ENCODE data around the gene KLHL36.
"Not testable (repeated sequence)": the region's sequence is repeated elsewhere in the genome, so short reads cannot be mapped to it uniquely, and the experiment has no call there.

KLHL36 gene

DNA sequence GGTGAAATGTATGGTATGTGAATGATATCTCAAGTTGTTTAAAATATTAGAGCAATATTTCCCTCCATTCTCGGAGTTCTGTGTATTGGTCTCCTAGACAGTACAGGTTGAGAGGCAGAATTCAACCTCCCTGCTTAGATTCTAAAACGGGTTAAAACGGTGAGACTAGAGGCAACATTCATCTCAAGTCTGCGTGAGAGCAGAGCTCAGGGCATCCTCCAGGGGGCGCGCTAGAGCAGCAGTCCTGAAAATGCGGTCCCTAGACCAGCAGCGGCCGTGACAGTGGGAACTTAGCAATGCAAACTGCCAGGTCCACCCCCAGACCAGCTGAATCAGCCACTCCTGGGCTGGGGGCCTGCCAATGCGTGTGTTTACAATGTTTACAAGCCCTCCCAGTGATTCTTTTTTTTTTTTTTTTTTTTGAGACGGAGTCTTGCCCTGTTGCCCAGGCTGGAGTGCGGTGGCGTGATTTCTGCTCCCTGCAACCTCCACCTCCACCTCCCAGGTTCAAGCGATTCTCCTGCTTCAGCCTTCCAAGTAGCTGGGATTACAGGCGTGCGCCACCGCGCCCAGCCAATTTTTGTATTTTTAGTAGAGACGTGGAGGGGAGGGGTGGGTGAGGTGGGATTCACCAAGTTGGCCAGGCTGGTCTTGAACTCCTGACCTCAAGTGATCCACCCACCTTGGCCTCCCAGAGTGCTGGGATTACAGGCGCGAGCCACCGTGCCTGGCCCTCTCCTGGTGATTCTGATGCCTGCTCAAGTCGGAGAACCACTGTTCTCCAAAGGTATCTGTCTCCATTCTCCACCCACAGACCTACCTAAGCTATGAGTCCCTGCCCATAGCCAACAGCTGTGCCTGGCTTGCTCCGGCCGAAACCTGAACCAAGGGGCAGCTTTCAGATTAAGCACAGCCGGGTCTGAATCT lies 24.2 kb downstream of the KLHL36 start:
- DNase-seq = no peak

DNA sequence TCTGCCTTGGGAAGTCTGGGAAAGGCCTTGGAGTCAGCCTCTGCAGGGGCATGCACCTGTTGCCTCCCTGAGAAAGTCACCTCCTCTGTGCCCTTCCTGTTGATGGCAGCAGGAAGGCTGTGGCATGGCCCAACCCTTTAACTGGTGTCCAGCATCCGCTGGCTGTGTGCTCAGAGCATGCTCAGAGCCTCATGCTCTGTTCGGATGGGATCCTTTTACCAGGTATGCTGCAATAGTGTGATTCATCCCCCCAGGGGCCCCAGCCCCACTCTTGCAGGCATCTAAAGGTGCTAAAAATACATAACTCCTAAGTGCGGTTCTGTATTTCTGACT lies 24.9 kb downstream of the KLHL36 start:
- no peak for DNase-seq

DNA sequence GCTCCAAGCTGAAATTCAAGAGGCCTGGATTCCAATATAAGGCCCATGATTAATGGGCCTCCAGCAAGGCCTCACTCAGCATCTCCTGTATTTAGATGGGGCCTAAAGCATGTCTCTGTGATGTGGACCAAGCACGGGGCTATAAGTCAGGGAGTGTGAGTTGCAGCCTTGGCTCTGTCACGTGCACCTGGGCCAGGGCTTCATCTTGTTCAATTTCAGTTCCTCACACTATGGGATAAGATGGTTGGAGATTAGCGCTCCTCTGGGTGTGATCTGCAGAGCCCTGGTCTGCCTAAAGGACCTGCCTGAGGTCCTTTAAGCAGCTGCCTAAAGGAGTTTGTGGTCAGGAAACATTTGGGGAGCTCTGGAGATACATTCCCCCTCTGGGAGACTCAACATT lies 25.2 kb downstream of the KLHL36 start:
- DNase-seq = no peak

DNA sequence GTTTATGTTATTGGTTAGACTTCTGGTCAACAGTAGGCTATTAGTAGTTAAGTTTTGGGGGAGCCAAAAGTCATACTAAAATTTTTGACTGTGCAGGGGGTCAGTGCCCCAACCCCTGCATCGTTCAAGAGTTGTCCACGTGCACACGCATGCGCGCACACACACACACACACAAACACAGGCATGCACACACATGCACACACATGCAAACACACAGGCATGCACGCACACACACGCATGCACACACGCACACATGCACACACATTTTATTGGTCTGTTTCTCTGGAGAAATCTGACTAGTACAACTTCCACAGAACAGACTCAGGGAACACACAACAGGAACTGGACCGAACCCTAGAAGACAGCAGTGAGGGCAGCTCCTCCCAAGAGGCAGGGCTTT lies 27.1 kb downstream of the KLHL36 start:
- no peak for DNase-seq

DNA sequence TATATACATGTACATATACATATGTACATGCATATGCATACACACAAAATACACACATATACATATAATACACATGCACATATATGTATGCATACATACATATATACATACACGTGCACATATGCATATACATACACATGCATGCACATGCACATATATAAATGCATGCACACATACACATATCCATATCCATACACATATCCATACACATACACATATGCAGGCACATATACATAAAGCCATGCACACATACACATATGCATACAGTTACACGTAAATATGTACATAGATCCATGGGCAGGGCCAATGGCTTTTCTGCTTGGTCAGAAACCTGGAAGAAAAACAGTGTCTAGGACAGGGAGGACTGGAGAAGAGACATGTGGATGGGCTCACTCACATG lies 27.6 kb downstream of the KLHL36 start:
- DNase-seq = no peak

DNA sequence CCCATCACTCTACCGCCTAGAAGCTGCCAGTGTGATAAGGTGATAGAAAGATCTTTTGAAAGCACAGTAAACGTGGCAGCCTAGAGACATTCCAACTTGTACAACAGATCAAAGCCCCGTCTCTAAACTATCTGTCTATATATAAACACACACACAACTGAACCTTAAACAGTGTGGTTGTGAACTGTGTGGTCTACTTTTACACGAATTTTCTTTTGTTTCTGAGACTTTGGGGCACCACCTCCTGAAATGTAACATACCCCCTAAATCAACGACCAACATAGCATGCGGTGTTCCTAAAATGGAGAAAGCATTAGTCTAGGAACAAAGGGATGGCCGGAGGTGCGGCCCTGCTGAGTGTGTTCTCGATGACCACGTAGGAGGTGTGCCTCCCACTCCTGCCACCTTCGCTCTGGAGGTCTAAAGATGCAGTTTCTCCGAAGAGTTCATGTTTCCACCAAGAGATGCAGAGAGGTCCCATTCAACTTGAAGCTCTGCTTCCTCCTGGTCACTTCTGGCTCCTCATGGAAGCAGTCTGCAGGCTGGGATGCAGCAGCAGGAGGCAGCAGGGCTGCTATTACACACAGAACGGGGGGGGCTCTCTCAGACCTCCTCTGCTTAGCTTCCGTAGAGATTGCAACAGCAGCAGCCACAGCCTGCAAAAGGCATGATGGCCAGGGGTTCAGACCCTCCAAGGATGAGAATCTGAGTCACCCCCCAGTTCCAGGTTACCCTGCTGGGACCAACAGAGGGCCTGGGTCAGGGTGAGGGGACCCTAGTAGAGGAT lies 28.9 kb downstream of the KLHL36 start:
- no peak for DNase-seq

DNA sequence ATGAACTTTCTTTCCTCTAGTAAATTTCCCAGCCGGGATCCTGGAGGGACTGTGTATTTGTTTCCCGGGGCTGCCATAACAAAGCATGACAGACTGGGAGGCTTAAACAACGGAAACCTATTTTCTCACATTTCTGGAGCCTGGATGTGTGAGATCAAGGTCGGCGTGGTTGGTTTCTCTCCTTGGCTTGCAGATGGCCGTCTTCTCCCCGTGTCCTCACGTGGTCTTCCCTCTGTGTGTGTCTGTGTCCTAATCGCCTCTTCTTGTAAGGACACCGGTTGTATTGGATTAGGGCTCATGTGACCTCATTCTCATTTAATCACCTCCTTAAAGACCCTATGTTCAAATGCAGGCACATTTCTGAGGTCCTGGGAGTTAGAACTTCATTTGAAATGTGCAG lies 29.5 kb downstream of the KLHL36 start:
- DNase-seq = no peak

DNA sequence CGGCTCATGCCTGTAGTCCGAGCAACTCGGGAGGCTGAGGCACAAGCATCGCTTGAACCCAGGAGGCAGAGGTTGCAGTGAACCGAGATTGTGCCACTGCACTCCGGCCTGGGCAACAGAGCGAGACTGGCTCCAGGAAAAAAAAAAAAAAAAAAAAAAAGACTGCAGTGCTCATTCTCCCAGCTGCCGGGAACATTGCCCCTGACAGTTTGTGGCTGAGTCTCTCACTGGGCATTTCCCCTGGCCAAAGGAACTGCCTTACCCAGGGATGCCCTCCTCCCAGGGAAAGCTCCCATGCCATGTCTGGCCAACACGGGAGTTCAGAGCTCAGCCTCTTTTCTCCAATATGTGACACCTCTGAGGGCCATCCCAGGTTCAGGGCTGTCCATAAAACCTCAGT lies 30.2 kb downstream of the KLHL36 start:
- no peak for DNase-seq

DNA sequence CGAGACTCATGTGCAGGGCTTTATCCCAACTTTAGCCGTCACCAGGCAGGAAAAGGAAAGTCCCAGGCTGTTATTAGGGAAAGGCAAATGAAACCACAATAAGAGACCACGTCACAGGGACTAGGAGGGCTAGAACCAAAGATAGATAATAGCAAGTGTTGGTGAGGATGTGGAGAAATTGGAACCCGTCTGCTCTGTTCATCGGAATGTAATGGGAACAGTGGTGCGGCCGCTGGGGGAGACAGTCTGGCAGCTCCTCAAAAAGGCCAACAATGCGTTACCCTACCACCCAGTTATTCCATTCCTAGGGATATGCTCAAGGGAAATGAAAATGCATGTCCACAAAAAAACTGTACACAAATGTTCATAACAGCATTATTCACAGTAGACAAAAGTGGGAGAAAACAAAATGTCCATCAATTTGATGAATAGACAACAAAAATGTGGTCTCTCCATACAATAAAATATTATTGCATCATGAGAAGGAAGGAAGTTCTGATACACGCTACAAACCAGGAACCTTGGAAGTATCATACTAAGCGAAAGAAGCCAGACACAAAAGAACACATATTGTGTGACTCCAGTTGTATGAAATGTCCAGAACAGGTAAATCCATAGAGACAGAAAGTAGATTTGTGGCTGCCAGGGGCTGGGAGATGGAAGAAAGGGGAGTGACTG lies 32.0 kb downstream of the KLHL36 start:
- no peak for DNase-seq

DNA sequence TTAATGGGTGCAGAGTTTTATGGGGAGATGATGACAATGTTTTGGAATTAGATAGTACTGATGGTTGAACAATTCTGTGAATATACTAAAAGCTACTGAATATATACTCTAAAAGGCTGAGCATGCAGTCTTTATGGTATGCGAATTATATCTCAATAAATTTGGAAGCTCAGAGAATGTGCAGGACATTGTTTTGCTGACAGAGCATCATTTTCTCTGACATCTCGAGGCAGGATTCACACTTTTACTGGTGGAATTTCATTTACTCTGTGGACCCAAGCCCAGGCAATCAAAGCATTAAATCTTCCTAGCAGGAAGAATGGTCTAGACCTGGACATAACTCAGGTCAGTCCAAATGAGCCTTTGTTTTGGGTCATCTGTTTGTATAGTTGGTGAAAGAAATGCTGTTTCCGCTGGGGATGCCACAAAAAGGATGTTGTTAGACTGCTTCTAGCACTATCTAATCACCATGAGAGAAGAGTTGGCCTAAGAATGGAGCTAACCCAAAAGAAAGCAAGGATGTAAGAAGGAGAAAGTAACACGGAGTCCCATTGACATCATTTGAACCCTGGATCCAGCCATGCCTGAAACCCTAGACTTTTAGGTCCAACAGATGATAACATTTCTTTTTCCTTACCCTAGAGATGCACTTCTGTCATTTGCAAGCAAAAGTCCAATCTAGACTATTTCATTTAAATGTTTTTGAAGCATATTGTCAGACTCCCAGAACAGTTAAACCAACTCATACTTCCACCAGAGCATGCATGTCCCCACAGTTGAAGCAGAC lies 32.7 kb downstream of the KLHL36 start:
- DNase-seq = no peak

DNA sequence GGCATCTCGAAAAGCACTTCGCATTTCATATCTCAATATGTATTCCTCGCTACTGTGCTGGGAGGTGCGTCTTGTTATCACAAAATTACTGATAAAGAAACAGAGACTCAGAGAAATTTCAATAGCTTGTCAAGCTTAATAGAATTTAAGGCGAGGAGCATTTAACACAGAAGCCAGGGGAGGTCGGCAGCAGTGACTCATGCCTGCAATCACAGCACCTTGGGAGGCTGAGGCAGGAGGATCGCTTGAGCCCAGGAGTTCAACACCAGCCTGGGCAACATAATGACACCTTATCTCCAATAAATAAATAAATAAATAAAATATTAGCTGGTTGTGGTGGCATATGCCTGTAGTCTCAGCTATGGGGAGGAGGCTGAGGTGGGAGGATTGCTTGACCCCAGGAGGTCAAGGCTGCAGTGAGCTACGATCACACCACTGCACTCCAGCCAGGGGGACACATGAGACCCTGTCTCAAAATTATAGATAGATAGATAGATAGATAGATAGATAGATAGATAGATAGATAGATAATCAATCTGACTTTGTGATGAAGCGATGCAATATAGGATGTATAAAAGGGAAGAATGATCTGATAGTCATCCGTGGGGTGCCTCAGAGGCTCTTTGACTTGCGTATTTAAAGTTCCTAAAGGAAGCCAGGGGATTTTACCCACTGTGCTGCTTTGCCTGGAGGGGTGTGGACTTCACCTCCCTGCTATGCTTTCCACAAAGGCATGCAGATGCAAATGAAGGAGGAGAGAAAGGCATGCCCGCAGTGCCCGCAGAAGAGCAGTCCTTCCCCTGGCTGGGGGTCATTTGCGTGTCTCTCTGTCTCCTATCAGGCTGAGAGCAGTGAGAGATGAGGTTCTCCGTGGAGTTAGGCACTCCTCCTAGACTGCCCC lies 35.6 kb downstream of the KLHL36 start:
- no peak for DNase-seq

DNA sequence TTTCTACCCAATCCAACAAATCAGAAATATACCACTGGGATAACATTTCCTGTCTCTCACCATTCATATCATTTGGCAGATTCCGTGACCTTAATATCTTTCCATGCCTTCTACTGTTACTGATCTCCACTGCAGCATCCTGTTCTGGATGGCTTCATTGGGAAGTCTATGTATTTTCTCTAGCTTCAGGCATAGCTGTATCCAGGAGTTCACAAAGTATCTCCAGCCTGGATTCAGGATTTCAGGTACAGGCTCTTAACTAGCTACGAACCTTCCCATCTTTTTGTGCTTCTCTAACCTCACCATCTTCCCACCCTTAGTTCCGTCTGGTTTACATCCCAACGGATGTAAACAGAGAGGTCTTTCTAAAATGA lies 36.3 kb downstream of the KLHL36 start:
- no peak for DNase-seq

DNA sequence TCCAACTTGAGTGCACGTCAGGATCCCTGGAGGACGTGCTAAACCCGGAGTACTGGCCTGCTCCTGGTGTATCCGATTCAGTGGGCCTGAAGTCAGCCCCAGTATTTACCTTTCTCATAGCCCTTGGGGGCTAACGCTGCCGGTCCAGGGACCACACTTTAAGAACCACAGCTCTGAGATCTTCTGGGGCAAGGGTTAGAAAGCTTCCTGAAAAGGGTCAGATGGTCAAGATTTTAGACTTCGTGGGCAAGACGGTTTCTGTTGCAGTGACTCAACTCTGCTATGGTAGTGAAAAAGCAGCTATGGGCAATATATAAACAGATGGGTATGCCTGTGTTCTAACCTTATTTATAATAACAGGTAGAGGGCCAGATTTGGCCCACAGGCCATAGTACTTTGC lies 36.9 kb downstream of the KLHL36 start:
- no peak for DNase-seq

DNA sequence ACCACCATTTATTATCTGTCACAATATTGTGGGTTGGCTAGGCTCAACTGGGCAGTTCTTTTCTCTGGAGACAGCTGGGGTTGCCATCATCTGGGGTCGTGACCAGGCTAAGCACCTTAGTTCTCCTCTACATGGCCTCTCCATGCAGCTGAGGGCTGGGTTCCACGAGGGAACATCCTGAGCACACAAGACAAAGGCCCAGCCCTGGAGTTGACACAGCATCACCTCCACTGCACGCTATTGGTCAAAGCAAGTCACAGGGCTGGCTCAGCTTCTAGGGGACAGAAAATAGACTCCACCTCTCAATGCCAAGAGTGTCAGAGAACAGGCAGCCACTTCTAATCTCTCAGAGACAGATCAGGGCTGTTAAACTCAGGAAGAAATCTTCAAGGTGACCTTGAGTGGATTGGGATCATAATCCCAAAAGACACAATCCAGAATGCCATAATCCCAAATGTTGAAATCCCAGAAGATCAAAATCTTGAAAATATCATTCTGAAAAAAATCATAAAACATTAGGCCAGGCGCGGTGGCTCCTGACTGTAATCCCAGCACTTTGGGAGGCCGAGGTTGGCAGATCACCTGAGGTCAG lies 38.5 kb downstream of the KLHL36 start:
- no peak for DNase-seq

DNA sequence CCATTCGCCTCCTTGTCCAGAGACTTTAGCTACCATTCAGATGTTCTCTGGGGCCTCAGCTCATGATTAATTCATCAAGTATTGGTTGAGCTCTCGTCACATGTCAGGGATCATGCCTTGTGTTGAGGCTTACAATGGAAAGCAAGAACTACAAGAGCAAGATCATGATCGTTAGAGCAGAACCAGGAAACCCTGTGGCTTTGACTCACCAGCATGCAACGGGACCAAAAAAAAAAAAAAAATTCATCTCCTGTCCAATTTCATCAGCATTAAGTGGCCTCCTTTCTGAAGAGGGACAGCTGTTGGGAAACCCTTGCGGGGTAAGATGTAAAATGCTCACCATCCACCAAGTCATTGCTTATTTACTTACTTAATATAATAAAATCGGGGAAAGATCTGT lies 39.4 kb downstream of the KLHL36 start:
- DNase-seq = no peak

DNA sequence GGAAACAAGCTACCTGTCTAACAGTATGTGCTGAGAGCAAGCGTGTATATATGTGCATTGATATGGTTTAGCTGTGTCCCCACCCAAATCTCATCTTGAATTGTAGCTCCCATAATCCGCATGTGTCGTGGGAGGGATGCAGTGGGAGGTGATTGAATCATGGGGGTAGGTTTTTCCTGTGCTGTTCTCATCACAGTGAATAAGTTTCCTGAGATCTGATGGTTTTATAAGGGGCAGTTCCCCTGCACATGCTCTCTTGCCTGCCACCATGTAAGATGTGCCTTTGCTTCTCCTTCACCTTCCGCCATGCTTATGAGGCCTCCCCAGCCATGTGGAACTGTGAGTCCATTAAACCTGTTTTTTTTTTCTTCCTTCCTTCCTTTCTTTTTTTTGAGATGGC lies 39.9 kb downstream of the KLHL36 start:
- not testable (repeated sequence) for DNase-seq

DNA sequence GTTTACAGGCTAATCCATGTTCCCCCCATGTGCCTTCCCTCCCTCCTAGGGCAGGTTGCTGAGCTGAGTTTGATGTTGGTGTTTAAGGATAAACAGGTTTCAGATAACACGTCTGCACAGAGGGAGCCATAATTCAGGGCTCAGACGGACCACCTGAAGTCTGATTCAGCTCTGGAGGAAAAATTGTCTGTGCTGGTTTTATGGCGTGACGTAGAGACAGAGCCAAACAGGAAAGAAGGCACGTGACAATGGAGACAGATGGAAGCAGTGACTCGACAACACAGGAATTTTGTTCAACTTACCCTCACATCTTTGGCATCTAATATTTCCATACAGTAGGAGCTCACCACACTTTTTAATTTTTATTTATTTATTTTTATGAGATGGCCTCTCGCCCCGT lies 40.8 kb downstream of the KLHL36 start:
- no peak for DNase-seq

DNA sequence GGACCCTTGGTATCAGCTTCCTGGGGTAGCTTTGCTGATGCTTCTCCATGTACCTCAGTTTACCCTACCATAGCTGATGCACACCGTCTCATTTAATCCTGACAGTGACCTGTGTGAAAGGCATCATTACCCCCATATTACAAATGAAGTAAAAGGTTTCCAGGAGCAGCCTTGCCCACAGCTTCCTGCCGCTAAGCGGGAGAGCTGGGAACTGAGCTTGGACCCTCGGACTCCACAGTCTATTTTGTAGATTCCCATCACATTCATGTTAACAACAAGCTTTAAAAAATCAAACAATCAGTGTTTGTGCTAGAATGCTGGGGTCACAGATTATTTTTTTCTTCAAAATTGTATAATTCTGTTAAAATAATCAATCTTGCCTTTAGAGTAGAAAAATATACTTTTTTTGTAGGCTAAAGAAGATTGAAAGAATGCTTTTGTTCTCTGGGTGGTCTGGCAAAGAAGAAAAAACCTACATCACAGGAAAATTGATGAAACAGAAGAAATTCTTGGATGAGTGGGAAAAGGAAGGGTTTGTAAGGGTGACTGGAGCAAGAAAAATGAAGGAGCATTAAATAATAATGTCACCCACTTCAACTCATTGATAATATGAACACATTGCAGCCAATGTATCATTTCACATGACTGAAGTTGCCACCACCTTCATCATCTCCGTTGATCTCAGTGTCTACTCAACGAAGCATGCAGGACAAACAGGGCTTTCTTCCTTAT lies 41.9 kb downstream of the KLHL36 start:
- no peak for DNase-seq

DNA sequence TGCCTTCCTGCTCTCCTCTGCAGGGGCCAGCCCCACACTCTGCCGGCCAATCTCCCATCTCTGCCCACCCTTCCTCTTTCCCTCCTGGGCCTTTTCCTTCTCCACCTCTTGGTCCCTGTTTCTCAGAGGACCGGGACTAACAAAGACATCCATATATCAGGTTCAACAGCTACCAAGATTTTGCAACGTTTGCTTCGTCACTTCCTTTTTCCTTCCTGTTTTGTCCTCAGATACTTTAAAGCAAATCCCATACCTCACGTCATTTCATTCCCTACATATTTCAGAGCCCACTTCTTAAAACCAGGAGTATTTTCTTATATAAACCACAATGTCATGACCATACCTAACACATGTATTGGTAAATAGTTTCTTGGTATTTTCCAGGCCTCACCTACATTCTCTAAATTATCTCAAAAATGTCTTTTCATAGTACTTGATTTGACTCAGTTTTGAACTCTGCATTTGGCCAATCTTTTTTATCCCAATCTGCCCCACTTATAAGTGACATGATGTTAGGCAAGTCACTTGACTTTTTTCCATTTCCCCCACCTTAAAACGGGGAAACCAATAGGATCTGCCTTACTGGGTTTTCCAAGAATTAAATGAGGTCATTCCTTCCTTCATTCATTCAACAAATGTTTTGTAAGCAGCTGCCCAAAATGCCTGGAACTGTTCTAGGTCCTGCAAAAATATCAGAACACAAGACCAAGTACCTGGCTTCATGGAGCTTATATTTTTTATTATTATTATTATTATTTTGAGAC lies 44.3 kb downstream of the KLHL36 start:
- DNase-seq = no peak
